ENCODE results near the gene ENKD1. TPM values are rescaled to one million over a fixed set of nuclear protein-coding genes. Genes with fewer than 3 reads are reported as not detected.

Gene ENKD1
- total RNA-seq, 2 donors from 2014 or later = 68.0 to 91.0 TPM

DNA sequence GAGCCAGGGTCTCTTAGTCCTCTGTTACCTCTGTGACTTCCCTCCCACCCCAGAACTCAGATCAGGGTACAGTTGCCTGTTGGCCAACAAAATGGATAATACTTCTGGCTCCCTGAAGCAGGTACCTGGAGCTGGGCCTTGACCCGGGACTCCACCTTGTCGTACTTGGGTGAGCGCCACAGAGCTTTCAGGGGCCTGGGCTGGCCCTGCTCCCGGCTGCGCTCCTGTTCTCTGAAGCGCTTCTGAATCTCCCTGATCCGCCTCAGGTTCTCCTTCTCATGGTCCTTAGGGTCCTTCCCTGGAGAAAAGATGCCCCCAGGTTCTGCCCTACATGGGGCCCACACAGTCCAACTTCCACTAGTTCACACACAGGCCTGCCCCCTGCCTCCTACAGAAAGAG, 1.7 kb downstream of the ENKD1 start:
- ATAC-seq (no peak), DNase-seq (peak; percentile 59 to 80 (median 77))
- no peak for TF ChIP-seq POLR2A (IDR thresholded peaks at IDR 0.05)
- TF ChIP-seq, protein P1, sequence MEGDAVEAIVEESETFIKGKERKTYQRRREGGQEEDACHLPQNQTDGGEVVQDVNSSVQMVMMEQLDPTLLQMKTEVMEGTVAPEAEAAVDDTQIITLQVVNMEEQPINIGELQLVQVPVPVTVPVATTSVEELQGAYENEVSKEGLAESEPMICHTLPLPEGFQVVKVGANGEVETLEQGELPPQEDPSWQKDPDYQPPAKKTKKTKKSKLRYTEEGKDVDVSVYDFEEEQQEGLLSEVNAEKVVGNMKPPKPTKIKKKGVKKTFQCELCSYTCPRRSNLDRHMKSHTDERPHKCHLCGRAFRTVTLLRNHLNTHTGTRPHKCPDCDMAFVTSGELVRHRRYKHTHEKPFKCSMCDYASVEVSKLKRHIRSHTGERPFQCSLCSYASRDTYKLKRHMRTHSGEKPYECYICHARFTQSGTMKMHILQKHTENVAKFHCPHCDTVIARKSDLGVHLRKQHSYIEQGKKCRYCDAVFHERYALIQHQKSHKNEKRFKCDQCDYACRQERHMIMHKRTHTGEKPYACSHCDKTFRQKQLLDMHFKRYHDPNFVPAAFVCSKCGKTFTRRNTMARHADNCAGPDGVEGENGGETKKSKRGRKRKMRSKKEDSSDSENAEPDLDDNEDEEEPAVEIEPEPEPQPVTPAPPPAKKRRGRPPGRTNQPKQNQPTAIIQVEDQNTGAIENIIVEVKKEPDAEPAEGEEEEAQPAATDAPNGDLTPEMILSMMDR (IDR thresholded peaks at IDR 0.05) = no peak
- Histone ChIP-seq H3K27ac (peak overlapping the region; percentile 87 to 97 (median 93)), H3K36me3 (replicated peaks in 1 of 2; ENCODE audit: insufficient read depth in 1 of 2, low read depth in 2 of 2) (no peaks in the 10 kb centered on the region), H3K9me3 (no peaks in the 10 kb centered on the region), H3K4me3 (no peak overlapping the region), H3K27me3 (no peaks in the 10 kb centered on the region), H3K4me1 (peaks cover 68% of the 10 kb centered on the region)
- intact Hi-C loops (cut with DNase I) = no loop called here
- WGBS, 2 donors = 28 to 46% methylated on average over 7 of the region's 7 CpGs

DNA sequence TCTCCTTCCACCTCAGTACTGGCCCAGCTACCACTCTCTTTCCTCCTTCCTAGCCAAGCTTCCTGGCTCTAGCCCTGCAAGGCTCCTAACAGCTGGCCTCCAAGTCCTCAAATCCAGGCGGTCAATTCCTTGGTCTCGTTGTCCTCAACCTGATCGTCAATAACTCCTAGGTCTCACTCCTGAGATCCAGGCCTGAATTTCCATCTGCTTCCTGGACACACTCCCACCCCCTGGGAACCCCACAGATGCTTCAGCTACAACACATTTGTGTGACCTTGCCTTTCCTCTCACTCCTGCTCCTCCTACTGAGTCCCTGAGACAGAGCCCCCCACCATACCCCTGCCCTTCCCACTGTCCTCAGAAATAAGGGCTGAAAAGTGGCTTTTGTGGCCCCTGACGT, 2.3 kb downstream of the ENKD1 start:
- DNase-seq (peak; percentile 87 to 93 (median 92)), ATAC-seq (peak; percentile 30)
- Histone ChIP-seq H3K27me3 (no peaks in the 10 kb centered on the region), H3K36me3 (replicated peaks in 1 of 2; ENCODE audit: insufficient read depth in 1 of 2, low read depth in 2 of 2) (no peaks in the 10 kb centered on the region), H3K9me3 (no peaks in the 10 kb centered on the region), H3K4me1 (peaks cover 75% of the 10 kb centered on the region), H3K27ac (peak overlapping the region; percentile 87 to 97 (median 93)), H3K4me3 (no peak overlapping the region)
- WGBS, 2 donors = 29 to 49% methylated on average over 4 of the region's 4 CpGs
- intact Hi-C loops (cut with DNase I) = no loop called here
- TF ChIP-seq, protein P1 (IDR thresholded peaks at IDR 0.05) = no peak
- TF ChIP-seq POLR2A (IDR thresholded peaks at IDR 0.05) = peak in 2 of 3 donors; percentile 29 to 30

DNA sequence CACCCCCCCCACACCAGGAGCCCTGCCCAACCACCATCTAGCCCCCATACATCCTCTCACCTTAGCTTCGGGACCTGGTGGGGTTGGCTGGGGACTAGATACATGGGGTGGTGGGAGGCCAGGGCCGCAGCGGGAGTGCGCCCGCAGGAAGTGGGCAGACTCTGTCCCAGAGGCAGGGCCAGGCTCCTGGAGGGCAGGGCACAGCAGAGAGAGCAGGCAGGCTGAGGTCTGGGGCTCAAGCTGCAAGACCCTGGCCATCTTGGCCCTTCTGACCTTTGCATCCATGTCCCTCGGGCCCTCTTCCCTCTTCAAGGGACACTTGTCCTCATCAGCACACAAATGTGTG, 2.7 kb downstream of the ENKD1 start:
- no peak for DNase-seq

DNA sequence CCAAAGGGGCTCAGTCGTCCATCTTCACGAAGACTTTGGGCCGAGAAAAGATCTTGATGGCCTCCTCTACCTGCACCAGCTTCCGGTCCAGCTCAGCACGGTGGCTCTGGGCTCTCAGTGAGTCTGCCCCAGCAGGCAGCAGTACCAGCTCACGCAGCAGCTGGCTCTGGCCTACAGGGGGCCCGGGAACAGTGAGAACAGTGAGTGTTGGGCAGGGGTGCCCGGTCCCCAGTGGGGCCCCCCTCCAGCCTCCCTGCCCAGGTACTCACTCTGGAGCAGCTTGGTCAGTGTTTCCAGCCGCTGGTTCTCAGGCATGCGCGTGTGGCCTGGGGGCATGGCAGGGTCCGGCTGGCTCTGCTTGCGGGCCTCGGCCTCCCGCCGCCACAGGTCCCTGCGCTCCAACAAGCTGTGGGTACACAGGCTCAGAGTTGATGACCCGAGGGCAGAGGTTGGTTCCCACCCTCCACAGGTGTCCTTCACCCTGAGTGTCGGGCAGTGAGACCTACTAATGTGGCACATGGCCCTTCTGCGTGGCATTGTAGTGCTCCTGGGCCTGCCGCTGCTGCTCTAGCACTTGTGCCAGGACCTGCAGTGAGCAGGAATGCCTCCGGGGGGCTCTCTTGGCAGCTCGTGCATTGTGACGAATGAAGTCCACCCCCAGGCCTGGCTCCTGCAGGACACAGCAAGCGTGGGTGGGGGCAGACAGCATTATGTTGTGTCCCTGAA, 3.2 kb downstream of the ENKD1 start:
- ATAC-seq (no peak), DNase-seq (peak; percentile 43 to 61 (median 57))
- no peak overlapping the region for H3K4me3 ChIP-seq
- H3K27me3 ChIP-seq = no peaks in the 10 kb centered on the region
- no peaks in the 10 kb centered on the region for H3K36me3 ChIP-seq (replicated peaks in 1 of 2; ENCODE audit: insufficient read depth in 1 of 2, low read depth in 2 of 2)
- no peaks in the 10 kb centered on the region for H3K9me3 ChIP-seq
- TF ChIP-seq, protein P1 (IDR thresholded peaks at IDR 0.05) = peak in 1 of 7 experiments; percentile 4
- TF ChIP-seq POLR2A (IDR thresholded peaks at IDR 0.05) = peak in 1 of 3 donors; percentile 13
- peak overlapping the region; percentile 87 to 97 (median 93) for H3K27ac ChIP-seq
- intact Hi-C loops (cut with DNase I) = no loop called here
- peaks cover 82% of the 10 kb centered on the region for H3K4me1 ChIP-seq
- 39% methylated on average over 25 of the region's 25 CpGs; no CpG with 5 or more reads in 1 of the 2 donors for WGBS, 2 donors

More for the DNA sequence above, 2.7 kb downstream of the ENKD1 start:
- Histone ChIP-seq H3K9me3 (no peaks in the 10 kb centered on the region), H3K4me3 (no peak overlapping the region), H3K36me3 (replicated peaks in 1 of 2; ENCODE audit: insufficient read depth in 1 of 2, low read depth in 2 of 2) (no peaks in the 10 kb centered on the region), H3K27ac (peak overlapping the region; percentile 87 to 97 (median 93)), H3K4me1 (peaks cover 79% of the 10 kb centered on the region), H3K27me3 (no peaks in the 10 kb centered on the region)
- 39 to 42% methylated on average over 2 to 6 of the region's 6 CpGs for WGBS, 2 donors
- TF ChIP-seq, protein P1 (IDR thresholded peaks at IDR 0.05) = no peak
- TF ChIP-seq POLR2A (IDR thresholded peaks at IDR 0.05) = no peak
- intact Hi-C loops (cut with DNase I) = no loop called here
- no peak for ATAC-seq

DNA sequence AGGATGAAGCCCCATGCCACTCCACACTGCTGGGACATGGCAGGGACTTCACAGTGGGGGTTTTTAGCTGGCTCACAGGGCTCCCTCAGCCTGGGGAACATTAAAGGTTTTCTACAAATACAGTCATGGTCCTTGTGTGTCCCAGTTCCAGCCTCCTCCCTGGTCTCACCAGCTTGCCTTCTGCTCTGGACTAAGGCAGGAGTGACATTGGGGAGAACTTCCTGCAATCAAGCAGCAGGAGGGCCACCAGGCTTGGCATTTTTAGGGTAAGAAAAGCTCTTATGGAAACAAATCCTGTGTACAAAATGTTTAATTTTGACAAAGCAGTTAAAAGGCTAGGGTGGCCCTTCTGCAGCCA, 3.9 kb downstream of the ENKD1 start:
- Histone ChIP-seq H3K9me3 (no peaks in the 10 kb centered on the region), H3K36me3 (replicated peaks in 1 of 2; ENCODE audit: insufficient read depth in 1 of 2, low read depth in 2 of 2) (no peaks in the 10 kb centered on the region), H3K27me3 (no peaks in the 10 kb centered on the region), H3K27ac (peak overlapping the region; percentile 87 to 97 (median 93)), H3K4me3 (no peak overlapping the region), H3K4me1 (peaks cover 75% of the 10 kb centered on the region)
- ATAC-seq (no peak), DNase-seq (no peak)
- intact Hi-C loops (cut with DNase I) = no loop called here
- TF ChIP-seq POLR2A (IDR thresholded peaks at IDR 0.05) = no peak
- TF ChIP-seq, protein P1 (IDR thresholded peaks at IDR 0.05) = no peak
